GM19351 (cell line): ENCODE data around the gene FAM236A.
"Not testable (repeated sequence)": the region's sequence is repeated elsewhere in the genome, so short reads cannot be mapped to it uniquely, and the experiment has no call there.

ENCODE experiments used
- ATAC-seq: cut with Tn5 transposase; IDR thresholded peaks from one replicate; pipeline ENCODE4 v1.9.1; 2021; ENCODE audit warnings: mild to moderate bottlenecking, moderate library complexity; ENCODE audit not compliant: unreplicated experiment

Gene FAM236A

DNA sequence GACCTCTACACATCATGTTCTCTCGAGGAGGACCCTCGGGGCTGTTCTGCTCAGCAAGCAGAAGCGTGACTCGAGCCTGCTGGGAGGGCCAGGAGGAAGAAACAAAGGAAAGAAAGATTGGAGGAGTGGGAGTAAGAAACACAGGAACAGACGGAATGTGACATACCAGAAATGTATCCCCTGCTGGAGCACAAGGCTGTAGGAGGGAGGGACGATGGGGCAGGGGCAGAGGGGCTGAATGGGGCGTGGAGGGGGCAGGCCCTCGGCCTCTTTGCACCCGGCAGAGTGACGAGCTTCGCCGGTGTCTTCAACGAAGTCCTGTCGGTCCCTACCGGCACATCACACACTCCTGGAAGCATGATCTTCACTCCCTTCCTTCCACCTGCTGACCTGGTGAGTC is at the start of gene FAM236A:
Gene FAM236A, plus strand, starts transcription at position 301 of the 400 bp plus-strand sequence. Its CDS starts 57 bp downstream, at position 358.
- ATAC-seq: not testable (repeated sequence)

DNA sequence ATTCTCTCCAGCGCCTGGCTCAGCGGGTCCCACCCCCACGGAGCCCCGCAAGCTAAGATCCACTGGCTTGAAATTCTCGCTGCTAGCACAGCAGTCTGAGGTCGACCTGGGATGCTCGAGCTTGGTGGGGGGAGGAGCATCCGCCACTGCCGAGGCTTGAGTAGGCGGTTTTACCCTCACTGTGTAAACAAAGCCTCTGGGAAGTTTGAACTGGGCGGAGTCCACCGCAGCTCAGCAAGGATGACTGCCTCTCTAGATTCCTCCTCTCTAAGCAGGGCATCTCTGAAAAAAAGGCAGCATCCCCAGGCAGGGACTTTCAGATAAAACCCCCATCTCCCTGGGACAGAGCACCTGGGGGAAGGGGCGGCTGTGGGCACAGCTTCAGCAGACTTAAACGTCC is 48.3 kb upstream of the FAM236A start:
- not testable (repeated sequence) for ATAC-seq

DNA sequence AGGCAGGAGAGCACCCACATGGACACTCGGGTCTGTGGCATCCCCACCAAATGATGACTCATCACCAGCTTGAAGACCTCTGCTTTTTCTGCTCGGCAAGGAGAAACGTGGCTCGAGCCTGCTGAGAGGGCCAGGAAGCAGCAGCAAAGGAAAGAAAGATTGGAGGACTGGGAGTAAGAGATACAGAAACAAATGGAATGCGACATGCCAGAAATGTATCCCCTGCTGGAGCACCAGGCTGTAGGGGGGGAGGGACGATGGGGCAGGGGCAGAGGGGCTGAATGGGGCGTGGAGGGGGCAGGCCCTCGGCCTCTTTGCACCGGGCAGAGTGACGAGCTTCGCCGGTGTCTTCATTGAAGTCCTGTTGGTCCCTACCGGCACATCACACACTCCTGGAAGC is 25.7 kb upstream of the FAM236A start, which contains the start of gene FAM236C:
Gene FAM236C, plus strand, starts transcription at position 301 of the 400 bp plus-strand sequence. CDS start 100 bp downstream, outside the sequence.
- not testable (repeated sequence) for ATAC-seq

DNA sequence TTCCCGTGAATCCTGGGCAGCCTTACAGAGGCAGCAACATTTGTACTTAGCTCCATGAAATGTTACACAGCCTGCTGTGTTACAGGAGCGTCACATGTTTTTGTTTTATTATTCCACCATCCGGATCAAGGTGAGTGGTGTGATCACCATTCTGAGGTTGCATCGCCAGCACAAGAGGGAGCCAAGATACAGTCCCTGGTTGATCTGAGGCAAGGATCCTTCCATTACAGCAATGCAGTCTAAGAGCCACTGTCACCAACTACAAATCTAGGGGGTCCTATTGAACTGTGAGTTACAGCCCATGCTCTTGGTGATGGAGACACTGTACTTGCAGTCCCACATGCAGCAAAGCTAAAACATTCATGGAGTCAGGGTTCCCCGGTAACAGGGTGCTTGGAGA is 21.9 kb upstream of the FAM236A start:
- not testable (repeated sequence) for ATAC-seq

DNA sequence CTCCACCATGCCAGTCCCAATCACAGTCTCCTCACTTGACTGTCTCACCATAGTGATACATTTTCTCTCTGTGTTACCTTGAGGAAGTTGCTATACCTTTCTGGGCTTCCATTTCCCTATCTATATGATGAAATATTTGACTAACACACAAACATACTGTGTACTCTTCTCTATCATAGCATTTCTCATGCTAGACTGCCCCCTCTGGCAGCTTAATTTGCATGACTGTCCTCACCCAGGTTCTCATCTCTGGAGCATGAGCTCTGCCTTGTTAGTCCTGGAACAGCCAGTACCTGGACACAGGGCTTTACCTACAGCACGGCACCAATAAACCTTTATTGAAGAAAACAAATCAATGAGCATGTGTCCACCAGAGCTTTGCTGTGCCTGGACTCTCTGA is 5.7 kb upstream of the FAM236A start:
- ATAC-seq: not testable (repeated sequence)

DNA sequence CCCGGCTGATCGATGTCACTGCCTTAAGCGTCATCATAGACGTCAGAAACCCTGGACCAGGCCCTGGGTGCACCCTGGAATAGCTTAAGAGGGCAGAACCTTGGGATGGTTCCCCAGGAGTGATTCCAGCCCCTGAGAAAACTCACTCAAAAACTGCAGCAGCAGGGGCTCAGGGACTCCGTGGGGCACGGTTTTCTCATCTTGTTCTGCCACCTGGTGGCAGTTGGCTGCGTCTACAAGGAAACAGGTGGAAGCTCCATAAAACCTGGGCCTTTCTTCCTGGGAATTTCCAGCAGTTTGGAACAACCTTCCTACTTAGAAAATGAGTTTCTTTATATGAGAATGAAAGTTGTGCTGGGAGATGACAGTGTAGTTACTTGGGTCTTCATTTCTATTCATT is 1.6 kb upstream of the FAM236A start:
- ATAC-seq: not testable (repeated sequence)

DNA sequence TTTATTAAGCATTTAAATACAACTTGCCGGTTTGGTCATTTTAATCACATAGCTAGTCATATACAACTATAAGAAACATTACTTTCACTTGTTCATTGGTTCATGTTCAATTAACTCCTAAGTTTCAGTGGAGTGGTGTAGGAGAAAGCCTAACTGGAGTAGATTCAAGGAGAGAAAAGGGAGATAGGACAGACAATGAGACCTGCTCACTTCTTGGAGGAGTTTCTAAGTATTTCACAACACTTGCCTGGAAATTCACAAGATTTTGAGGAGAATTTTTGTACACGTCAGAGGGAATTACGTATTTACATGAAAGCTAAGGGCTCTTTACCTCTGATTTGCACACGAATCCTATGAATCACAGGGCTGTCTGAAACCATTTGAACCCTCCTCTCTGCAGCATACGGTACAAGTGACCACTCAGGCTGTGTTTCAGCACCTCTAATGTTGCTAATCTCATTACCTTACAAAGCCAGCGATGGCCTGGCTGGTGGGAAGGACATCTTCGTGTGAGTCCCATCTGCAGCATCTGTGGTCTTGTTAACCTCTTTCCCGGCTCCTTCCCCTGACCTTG is 1.0 kb upstream of the FAM236A start:
- not testable (repeated sequence) for ATAC-seq

DNA sequence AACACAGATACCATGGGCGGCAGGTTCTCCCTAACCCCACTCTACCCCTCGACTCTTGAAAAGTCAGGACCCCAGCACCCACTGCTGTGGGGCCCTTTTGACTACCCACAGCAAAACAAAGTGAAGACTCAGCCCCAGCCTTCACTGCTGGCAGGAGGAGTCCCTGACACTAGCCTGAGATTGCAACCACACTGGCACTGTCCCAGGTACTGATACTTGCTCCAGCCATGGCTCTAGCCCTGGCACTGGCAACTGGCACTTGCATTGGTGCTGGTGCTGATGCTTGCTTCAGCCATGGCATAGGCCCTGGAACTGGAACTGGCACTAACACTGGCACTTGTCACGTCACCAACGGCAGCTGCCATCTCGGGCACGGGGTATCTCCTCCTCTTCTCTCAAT is 4.3 kb downstream of the FAM236A start:
- ATAC-seq: not testable (repeated sequence)

DNA sequence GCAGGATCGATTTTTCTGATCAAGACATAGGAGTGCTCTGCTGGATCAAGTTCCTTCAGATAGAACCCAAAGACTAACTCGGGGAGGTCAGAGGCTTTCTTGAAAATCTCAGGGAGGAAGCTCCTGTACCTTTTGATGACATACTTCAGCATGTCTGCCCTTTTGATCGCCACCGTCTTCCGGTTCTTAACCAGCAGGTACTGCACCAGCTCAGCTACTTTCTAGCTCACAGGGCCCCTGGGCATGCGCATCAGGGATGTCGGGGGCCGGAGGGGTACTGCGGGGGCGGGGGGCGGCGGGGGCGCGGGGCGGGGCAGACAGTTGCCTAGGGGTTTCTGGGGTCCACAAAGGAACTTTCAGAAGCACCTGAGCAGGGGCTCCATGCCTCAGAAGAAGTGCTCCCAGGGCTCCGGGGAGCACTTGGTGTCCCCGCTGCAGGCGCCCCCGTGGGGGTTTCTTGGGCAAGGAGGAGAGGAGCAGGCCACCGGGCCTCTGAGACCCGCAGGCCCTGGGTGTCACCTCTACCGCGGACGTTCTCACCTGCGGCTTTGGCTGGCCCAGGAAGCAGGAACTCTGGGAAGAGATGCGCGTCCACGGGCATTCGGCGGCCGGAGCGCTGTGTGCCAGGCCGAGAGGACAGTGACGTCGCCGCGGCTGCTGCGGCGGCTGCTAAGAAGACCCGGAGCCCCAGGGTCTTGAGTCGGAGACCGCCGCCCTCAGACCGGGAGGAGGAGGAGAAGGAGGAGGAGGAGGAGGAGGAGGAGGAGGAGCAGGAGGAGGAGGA is 5.2 kb downstream of the FAM236A start:
- ATAC-seq: peak; percentile 76

DNA sequence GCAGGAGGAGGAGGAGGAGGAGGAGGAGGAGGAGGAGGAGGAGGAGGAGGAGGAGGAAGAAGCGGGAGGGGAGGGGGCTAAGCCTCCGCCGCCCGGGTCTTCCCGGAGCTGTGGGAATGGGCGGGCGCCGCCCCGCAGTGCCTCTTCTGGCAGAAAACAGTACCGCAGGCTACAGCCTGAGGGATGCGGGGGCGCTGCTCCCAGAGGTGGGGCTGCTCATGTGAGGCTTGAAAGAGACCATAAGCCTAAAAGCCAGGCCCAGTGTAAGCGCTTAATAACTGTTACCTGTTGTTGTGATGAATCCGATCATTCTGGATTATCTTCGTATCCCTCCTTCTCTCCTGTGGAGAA is 5.8 kb downstream of the FAM236A start, which contains the start of gene DMRTC1:
Gene DMRTC1, minus strand, starts transcription at position 19 of the 351 bp plus-strand sequence. CDS start 68,143 bp downstream, outside the sequence.
- ATAC-seq: peak; percentile 81

DNA sequence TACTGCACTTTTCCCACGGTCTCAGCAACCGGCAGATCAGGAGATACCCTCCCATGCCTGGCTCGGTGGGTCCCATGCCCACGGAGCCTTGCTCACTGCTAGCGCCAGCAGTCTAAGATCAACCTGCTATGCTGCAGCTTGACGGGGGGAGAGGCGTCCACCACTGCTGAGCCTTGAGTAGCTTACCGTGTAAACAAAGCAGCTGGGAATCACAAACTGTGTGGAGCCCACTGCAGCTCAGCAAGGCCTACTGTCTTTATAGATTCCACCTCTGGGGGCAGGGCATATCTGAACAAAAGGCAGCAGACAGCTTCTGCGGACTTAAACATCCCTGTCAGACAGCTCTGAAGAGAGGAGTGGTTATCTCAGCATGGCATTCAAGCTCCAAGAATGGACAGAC is 22.0 kb downstream of the FAM236A start:
- ATAC-seq: not testable (repeated sequence)

DNA sequence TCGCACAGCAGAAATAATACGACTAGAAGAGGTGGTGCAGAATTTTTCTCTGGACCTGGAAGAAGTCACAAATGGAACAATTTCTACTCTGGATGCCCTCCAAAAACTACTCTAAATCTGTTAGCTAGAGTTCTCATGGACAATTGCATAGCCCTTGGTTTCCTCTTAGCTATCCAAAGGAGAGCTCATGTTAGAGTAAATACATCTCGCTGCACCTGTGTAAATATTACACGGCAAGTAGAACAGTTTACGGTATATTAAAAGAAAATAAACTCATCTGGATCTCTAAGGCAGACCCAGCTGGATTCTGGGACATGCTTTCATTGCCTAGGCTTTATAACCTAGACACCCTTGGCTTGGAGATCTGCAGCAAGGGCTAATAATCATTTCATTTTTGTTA is 33.9 kb downstream of the FAM236A start:
- ATAC-seq: not testable (repeated sequence)

DNA sequence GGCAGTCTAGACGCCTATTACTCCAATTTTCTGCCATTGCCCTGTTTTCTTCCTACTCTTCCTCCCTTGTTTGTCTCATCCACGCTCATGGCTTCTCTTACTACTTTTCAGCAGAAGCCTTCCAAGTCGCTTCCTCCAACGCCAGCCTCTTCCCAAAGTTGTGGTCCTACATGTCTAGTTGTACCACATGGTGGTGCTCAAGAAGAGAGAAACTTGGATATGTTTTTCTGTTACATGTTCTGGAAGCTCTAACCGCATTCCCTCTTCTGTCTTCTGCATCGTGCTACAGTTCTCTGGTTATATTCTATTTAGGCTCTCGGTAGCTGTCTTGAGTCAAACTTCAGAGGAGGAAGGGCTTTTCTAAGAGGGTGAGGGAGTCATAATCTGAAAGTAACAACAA is 36.9 kb downstream of the FAM236A start:
- not testable (repeated sequence) for ATAC-seq

DNA sequence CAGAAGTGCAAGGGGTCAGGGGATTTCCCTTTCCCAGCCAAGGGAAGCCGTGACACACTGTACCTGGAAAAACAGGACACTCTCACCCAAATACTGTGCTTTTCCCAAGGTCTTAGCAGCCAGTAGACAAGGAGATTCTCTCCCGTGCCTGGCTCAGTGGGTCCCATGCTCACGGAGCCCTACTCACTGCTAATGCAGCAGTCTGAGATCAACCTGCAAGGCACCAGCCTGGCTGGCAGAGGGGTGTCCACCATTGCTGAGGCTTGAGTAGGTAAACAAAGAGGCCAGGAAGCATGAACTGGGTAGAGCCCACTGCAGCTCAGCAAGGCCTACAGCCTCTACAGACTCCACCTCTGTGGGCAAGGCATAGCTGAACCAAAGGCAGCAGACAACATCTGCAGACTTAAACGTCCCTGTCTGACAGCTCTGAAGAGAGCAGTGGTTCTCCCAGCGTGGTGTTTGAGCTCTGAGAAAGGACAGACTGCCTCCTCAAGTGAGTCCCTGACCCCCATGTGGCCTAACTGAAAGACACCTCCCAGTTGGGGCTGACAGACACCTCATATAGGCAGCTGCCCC is 43.0 kb downstream of the FAM236A start:
- not testable (repeated sequence) for ATAC-seq
